ENCODE measurements around the gene PACSIN1.

- TF ChIP-seq CTCF (IDR thresholded peaks at IDR 0.05; ENCODE audit: extremely low read depth in 1 of 2, insufficient read depth in 1 of 2, low read depth in 1 of 2, low read length in 2 of 2) (no peak), POLR2A (IDR thresholded peaks at IDR 0.05; ENCODE audit: low read depth, low read length) (no peak), EZH2 (IDR thresholded peaks at IDR 0.05; ENCODE audit: borderline replicate concordance, low read depth, low read length, severe bottlenecking) (no peak), JUN (IDR thresholded peaks at IDR 0.05; ENCODE audit: borderline replicate concordance, insufficient read depth, insufficient read length, low read depth) (no peak), FOS (IDR thresholded peaks at IDR 0.05; ENCODE audit: borderline replicate concordance, insufficient read depth, low read length) (no peak), POLR2AphosphoS5 (IDR thresholded peaks at IDR 0.05; ENCODE audit: insufficient read depth, low read depth, low read length) (no peak), MAX (IDR thresholded peaks at IDR 0.05; ENCODE audit: insufficient read depth, insufficient read length) (no peak), GATA2 (IDR thresholded peaks at IDR 0.05; ENCODE audit: insufficient read depth, insufficient read length, low read depth, low read length) (no peak), MYC (IDR thresholded peaks at IDR 0.05; ENCODE audit: low read depth, low read length) (no peak)
These were observed 93.9 kb downstream of the PACSIN1 start for GRCh38 chr6:34559651-34560365.

Data from endothelial cell of umbilical vein (primary cell).